SK-N-SH (cell line): Measurements from ENCODE around the gene SKIDA1.

Experiments used
- CTCF ChIP-seq: fragments of 200-600 bp; sonication (generic); IDR thresholded peaks from 2 replicates; pipeline ENCODE4 v1.6.1; 2017; ENCODE audit warnings: antibody characterized with exemption, mild to moderate bottlenecking, moderate library complexity
- EZH2phosphoT487 ChIP-seq: fragments of 200-600 bp; sonication (generic); IDR thresholded peaks from 2 replicates; pipeline ENCODE4 v1.6.1; 2017; ENCODE audit warnings: low read depth, mixed run types, mild to moderate bottlenecking, antibody characterized with exemption, moderate library complexity, borderline replicate concordance
- MEF2A ChIP-seq: IDR thresholded peaks from 2 replicates; pipeline ENCODE4 v1.4.0; 2012; ENCODE audit warnings: low read depth, borderline replicate concordance
- POLR2AphosphoS5 ChIP-seq: IDR thresholded peaks from 2 replicates; pipeline ENCODE4 v1.6.1; 2012; ENCODE audit warnings: low read depth, low read length
- TAF1 ChIP-seq: IDR thresholded peaks from 2 replicates; pipeline ENCODE4 v1.6.1; 2012; ENCODE audit warnings: low read depth, mild to moderate bottlenecking, low read length, moderate library complexity, borderline replicate concordance
- TCF12 ChIP-seq: IDR thresholded peaks from 2 replicates; pipeline ENCODE4 v1.4.0; 2012

- TF ChIP-seq TAF1 (no peak), MEF2A (no peak), CTCF (no peak), EZH2phosphoT487 (no peak), POLR2AphosphoS5 (no peak), TCF12 (no peak)
Observed at GRCh38 chr10:21572578-21572977, 47.1 kb upstream of the SKIDA1 start.
